ENCODE data around the gene CRTC1. TPM values are rescaled to one million over a fixed set of nuclear protein-coding genes. Genes with fewer than 3 reads are reported as not detected.
A peak's percentile ranks its signal among the peaks of the same experiment; 100 is the strongest.

Gene CRTC1
- total and polyA plus RNA-seq, 9 of the 15 experiments (the other 6 are each of a cell fraction or from before 2014, with no cell fraction given) = 0.25 to 3.8 (median 1.2) TPM; not detected in 2

DNA sequence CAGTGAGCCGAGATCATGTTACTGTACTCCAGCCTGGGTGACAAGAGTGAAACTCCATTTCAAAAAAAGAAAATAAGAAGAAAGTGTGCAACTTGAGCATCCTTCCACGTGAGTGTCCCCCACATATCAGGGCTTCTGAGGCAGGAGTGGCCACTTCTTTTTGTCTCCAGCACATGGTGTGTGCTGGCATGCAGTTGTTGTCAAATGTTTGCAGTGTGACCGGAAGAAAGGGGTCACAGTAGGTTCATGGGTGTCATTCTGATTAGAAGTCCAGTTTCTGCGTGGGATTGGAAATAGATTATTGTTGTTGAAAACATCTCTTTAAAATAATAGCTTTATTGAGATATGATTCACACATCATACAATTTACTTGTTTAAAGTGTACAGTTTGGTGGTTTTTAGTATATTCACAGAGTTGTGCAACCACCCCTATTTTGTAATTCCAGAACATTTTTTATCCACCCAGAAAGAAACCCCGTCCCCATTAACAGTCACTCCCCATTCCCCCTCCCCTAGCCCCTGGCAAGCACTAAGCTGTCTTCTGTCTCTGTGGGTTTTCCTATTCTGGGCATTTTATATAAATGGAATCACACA, 2.2 kb downstream of the CRTC1 start:
- H3K9ac ChIP-seq (ENCODE audit: insufficient read depth in 1 of 2, low read depth in 2 of 2, low read length in 2 of 2) = no peak overlapping the region
- in situ Hi-C loops (cut with MboI) (no loop called here), intact Hi-C loops (cut with micrococcal nuclease) (no loop called here)
- ChIA-PET CTCF (ENCODE audit: low intra/inter-chr PET ratio) (no interaction called here), POLR2A (no interaction called here)
- no peak overlapping the region for H3K4me3 ChIP-seq
- DNase-seq (ENCODE audit: extremely low read depth in 1 of 4, low spot score in 3 of 4) (no peak), ATAC-seq (no peak), FAIRE-seq (peak; percentile 40)
- peaks cover 9% of the 10 kb centered on the region; the same call in 1 of the 2 replicates for H4K20me1 ChIP-seq (replicated peaks; ENCODE audit: control insufficient read depth, insufficient read depth, low read length)
- H3K27ac ChIP-seq (ENCODE audit: extremely low read depth, low read depth, low read length) = no peak overlapping the region
- H3K27me3 ChIP-seq (ENCODE audit: control insufficient read depth in 2 of 2, insufficient read depth in 2 of 2, low read length in 2 of 2) = no peaks in the 10 kb centered on the region
- peaks cover 21% of the 10 kb centered on the region for H3K79me2 ChIP-seq (ENCODE audit: control insufficient read depth, insufficient read depth, low read length)
- no peak overlapping the region for H2AFZ ChIP-seq (ENCODE audit: low read depth, low read length)
- H3K4me1 ChIP-seq (replicated peaks in 1 of 2; ENCODE audit: control insufficient read depth in 2 of 2, insufficient read depth in 2 of 2, low read length in 2 of 2) = peaks cover 10 to 40% of the 10 kb centered on the region in 2 experiments; a peak in 4 of 5 replicates
- H3K36me3 ChIP-seq (ENCODE audit: control insufficient read depth, insufficient read depth, low read length) = no peaks in the 10 kb centered on the region
- H3K9me3 ChIP-seq (replicated peaks; ENCODE audit: control insufficient read depth, insufficient read depth, low read depth, low read length) = no peaks in the 10 kb centered on the region
- no peak overlapping the region for H3K4me2 ChIP-seq (ENCODE audit: insufficient read depth, low read length)
- TSS peak; percentile 49 for BruUV-seq (replicated peaks)
- WGBS (ENCODE audit: insufficient coverage, low coverage, missing lambda C conversion rate) = 31% methylated on average over 5 of the region's 5 CpGs
- TF ChIP-seq ZKSCAN8 (CRISPR knock-in tag; IDR thresholded peaks at IDR 0.05) (peak; percentile 44; the same call in 1 of the 2 replicates), TEAD4 (IDR thresholded peaks at IDR 0.05; ENCODE audit: low read length) (no peak), TEAD4 (CRISPR knock-in tag; IDR thresholded peaks at IDR 0.05; ENCODE audit: borderline replicate concordance) (no peak)
- no peaks in the 10 kb centered on the region for H3K9me1 ChIP-seq (ENCODE audit: control insufficient read depth, insufficient read depth, low read length)

DNA sequence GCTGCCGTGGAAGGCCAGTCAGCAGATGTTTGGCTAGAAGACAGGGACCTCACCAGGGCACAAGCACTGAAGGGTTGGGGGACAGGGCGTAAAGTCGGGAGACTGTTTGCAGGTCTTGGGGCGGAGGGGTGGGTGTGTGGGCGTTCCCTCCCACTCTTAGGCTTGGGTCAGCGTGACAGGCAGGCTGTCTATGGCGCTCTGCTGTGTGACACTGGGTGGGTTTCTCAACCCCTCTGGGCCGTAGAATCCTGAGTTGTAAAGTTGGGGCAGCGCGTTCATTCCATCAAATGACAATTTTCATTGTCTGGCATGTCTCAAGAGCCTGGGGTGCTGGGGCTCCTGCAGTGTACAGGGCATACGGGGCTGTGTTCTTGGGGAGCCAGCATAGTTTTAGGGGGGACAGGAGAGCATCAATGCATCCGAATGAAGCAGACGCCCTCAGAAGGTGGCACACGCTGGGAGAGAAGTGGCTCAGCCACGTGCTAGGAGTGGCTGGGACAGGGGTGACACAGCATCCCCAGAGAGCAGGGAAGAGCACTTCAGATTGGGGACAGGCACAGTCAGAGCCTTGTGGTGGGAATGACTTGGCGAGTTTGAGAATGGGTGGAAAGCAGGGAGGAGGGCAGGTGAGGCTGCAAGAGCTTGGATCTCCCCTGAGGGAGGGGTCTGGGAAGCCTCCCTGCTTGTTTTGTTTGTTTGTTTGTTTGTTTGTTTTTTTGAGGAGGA, 4.4 kb downstream of the CRTC1 start:
- Histone ChIP-seq H3K4me2 (ENCODE audit: insufficient read depth, low read length) (peak overlapping the region; percentile 7; the same call in 1 of the 2 replicates), H3K79me2 (ENCODE audit: control insufficient read depth, insufficient read depth, low read length) (peaks cover 21% of the 10 kb centered on the region), H3K4me1 (replicated peaks in 1 of 2; ENCODE audit: control insufficient read depth in 2 of 2, insufficient read depth in 2 of 2, low read length in 2 of 2) (peaks cover 10 to 32% of the 10 kb centered on the region in 2 experiments; a peak in 4 of 5 replicates), H3K27me3 (ENCODE audit: control insufficient read depth in 2 of 2, insufficient read depth in 2 of 2, low read length in 2 of 2) (no peaks in the 10 kb centered on the region), H3K4me3 (no peak overlapping the region), H3K9me3 (replicated peaks; ENCODE audit: control insufficient read depth, insufficient read depth, low read depth, low read length) (no peaks in the 10 kb centered on the region), H3K9ac (ENCODE audit: insufficient read depth in 1 of 2, low read depth in 2 of 2, low read length in 2 of 2) (peak overlapping the region in 1 of 2 experiments; percentile 76; a peak in 2 of 4 replicates), H3K36me3 (ENCODE audit: control insufficient read depth, insufficient read depth, low read length) (no peaks in the 10 kb centered on the region), H3K9me1 (ENCODE audit: control insufficient read depth, insufficient read depth, low read length) (no peaks in the 10 kb centered on the region), H4K20me1 (replicated peaks; ENCODE audit: control insufficient read depth, insufficient read depth, low read length) (peaks cover 9% of the 10 kb centered on the region; the same call in 1 of the 2 replicates), H3K27ac (ENCODE audit: extremely low read depth, low read depth, low read length) (no peak overlapping the region), H2AFZ (ENCODE audit: low read depth, low read length) (no peak overlapping the region)
- peak; percentile 32 for FAIRE-seq
- peak in 2 of 4 experiments; percentile 30 to 42 for DNase-seq (ENCODE audit: extremely low read depth in 1 of 4, low spot score in 3 of 4)
- WGBS (ENCODE audit: insufficient coverage, low coverage, missing lambda C conversion rate) = 65% methylated on average over 14 of the region's 16 CpGs
- in situ Hi-C loops (cut with MboI) (no loop called here), intact Hi-C loops (cut with micrococcal nuclease) (no loop called here)
- no TSS peak for BruUV-seq (replicated peaks)
- CTCF ChIA-PET (ENCODE audit: low intra/inter-chr PET ratio) = no interaction called here
- ATAC-seq = peak; percentile 55; the same call in 2 of the 3 replicates
- POLR2A ChIA-PET = no interaction called here
- TF ChIP-seq BDP1 (IDR thresholded peaks at IDR 0.05; ENCODE audit: insufficient read depth, insufficient read length) (no peak), ZNF75A (CRISPR knock-in tag; IDR thresholded peaks at IDR 0.05) (no peak), ATF1 (CRISPR knock-in tag; IDR thresholded peaks at IDR 0.05) (no peak), ATF1 (tag; IDR thresholded peaks at IDR 0.05) (no peak), L3MBTL2 (IDR thresholded peaks at IDR 0.05) (peak; percentile 80), NFIC (IDR thresholded peaks at IDR 0.05) (no peak), BHLHE40 (IDR thresholded peaks at IDR 0.05; ENCODE audit: low read length) (peak; percentile 51; the same call in 1 of the 2 replicates), MAFF (IDR thresholded peaks at IDR 0.05; ENCODE audit: low read length) (peak; percentile 28; the same call in 1 of the 2 replicates)
- TF ChIP-seq, protein P1, sequence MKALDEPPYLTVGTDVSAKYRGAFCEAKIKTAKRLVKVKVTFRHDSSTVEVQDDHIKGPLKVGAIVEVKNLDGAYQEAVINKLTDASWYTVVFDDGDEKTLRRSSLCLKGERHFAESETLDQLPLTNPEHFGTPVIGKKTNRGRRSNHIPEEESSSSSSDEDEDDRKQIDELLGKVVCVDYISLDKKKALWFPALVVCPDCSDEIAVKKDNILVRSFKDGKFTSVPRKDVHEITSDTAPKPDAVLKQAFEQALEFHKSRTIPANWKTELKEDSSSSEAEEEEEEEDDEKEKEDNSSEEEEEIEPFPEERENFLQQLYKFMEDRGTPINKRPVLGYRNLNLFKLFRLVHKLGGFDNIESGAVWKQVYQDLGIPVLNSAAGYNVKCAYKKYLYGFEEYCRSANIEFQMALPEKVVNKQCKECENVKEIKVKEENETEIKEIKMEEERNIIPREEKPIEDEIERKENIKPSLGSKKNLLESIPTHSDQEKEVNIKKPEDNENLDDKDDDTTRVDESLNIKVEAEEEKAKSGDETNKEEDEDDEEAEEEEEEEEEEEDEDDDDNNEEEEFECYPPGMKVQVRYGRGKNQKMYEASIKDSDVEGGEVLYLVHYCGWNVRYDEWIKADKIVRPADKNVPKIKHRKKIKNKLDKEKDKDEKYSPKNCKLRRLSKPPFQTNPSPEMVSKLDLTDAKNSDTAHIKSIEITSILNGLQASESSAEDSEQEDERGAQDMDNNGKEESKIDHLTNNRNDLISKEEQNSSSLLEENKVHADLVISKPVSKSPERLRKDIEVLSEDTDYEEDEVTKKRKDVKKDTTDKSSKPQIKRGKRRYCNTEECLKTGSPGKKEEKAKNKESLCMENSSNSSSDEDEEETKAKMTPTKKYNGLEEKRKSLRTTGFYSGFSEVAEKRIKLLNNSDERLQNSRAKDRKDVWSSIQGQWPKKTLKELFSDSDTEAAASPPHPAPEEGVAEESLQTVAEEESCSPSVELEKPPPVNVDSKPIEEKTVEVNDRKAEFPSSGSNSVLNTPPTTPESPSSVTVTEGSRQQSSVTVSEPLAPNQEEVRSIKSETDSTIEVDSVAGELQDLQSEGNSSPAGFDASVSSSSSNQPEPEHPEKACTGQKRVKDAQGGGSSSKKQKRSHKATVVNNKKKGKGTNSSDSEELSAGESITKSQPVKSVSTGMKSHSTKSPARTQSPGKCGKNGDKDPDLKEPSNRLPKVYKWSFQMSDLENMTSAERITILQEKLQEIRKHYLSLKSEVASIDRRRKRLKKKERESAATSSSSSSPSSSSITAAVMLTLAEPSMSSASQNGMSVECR (CRISPR knock-in tag; IDR thresholded peaks at IDR 0.05) = no peak

Data from K562 (cell line).